ENCODE results near the gene APOF.

DNA sequence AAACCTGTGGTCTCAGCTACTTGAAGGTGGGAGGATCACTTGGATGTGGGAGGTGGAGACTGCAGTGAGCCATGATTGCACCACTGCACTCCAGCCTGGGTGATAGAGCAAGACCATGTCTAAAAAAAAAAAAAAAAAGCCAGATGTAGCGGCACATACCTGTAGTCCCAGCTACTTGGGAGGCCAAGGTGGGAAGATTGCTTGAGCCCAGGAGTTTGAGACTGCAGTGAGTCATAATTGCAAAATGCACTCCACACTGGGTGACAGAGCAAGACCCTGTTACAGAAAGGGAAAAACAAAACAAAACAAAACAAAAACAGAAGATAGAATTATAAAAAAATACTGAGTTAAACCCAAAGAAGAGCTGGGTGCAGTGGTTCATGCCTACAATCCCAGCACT, 29.1 kb upstream of the APOF start:
- TF ChIP-seq POLR2A (IDR thresholded peaks at IDR 0.05) (no peak), POLR2AphosphoS5 (IDR thresholded peaks at IDR 0.05) (no peak)
- TF ChIP-seq, protein P1, sequence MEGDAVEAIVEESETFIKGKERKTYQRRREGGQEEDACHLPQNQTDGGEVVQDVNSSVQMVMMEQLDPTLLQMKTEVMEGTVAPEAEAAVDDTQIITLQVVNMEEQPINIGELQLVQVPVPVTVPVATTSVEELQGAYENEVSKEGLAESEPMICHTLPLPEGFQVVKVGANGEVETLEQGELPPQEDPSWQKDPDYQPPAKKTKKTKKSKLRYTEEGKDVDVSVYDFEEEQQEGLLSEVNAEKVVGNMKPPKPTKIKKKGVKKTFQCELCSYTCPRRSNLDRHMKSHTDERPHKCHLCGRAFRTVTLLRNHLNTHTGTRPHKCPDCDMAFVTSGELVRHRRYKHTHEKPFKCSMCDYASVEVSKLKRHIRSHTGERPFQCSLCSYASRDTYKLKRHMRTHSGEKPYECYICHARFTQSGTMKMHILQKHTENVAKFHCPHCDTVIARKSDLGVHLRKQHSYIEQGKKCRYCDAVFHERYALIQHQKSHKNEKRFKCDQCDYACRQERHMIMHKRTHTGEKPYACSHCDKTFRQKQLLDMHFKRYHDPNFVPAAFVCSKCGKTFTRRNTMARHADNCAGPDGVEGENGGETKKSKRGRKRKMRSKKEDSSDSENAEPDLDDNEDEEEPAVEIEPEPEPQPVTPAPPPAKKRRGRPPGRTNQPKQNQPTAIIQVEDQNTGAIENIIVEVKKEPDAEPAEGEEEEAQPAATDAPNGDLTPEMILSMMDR (IDR thresholded peaks at IDR 0.05), result no peak

Measured in gastroesophageal sphincter (tissue), 3 donors.